ENCODE data around the gene EYA2.
A peak's percentile ranks its signal among the peaks of the same experiment; 100 is the strongest.

EYA2 gene

GRCh38 chr20:46985250-46985649 lies 90.6 kb downstream of the EYA2 start:
- Histone ChIP-seq H2AFZ (ENCODE audit: low read depth) (no peak overlapping the region), H3K4me1 (ENCODE audit: low read depth, poor library complexity, severe bottlenecking) (peaks cover 24% of the 10 kb centered on the region), H3K9ac (no peak overlapping the region), H3K4me2 (no peak overlapping the region), H4K20me1 (ENCODE audit: insufficient read depth) (peaks cover 38% of the 10 kb centered on the region), H3K4me3 (IDR thresholded peaks at IDR 0.05; ENCODE audit: insufficient read depth, low read depth, low read length) (no peak overlapping the region), H3K27me3 (ENCODE audit: insufficient read depth, low read depth) (no peaks in the 10 kb centered on the region), H3K36me3 (ENCODE audit: insufficient read depth) (0 out of 2 replicates have a peak, but pooled peaks cover 4% of the 10 kb centered on the region), H3K27ac (no peak overlapping the region), H3K79me2 (ENCODE audit: insufficient read depth, low read depth) (peaks cover 77% of the 10 kb centered on the region)
- TF ChIP-seq CTCF (conservative IDR thresholded peaks at IDR 0.05; ENCODE audit: low read depth, low read length) = no peak

GRCh38 chr20:46985671-46986070 lies 91.0 kb downstream of the EYA2 start:
- peaks cover 38% of the 10 kb centered on the region for H4K20me1 ChIP-seq (ENCODE audit: insufficient read depth)
- no peak overlapping the region for H3K4me2 ChIP-seq
- H3K4me3 ChIP-seq (IDR thresholded peaks at IDR 0.05; ENCODE audit: insufficient read depth, low read depth, low read length) = no peak overlapping the region
- no peaks in the 10 kb centered on the region for H3K27me3 ChIP-seq (ENCODE audit: insufficient read depth, low read depth)
- no peak for TF ChIP-seq CTCF (conservative IDR thresholded peaks at IDR 0.05; ENCODE audit: low read depth, low read length)
- H3K79me2 ChIP-seq (ENCODE audit: insufficient read depth, low read depth) = peaks cover 73% of the 10 kb centered on the region
- H3K9ac ChIP-seq = no peak overlapping the region
- H3K4me1 ChIP-seq (ENCODE audit: low read depth, poor library complexity, severe bottlenecking) = peaks cover 27% of the 10 kb centered on the region
- no peak overlapping the region for H2AFZ ChIP-seq (ENCODE audit: low read depth)
- H3K27ac ChIP-seq = no peak overlapping the region
- H3K36me3 ChIP-seq (ENCODE audit: insufficient read depth) = 0 out of 2 replicates have a peak, but pooled peaks cover 4% of the 10 kb centered on the region

- Histone ChIP-seq H3K4me2 (peak overlapping the region; percentile 26; the same call in 1 of the 2 replicates), H3K9ac (no peak overlapping the region), H3K4me1 (ENCODE audit: low read depth, poor library complexity, severe bottlenecking) (peaks cover 36% of the 10 kb centered on the region), H3K4me3 (IDR thresholded peaks at IDR 0.05; ENCODE audit: insufficient read depth, low read depth, low read length) (no peak overlapping the region), H4K20me1 (ENCODE audit: insufficient read depth) (peaks cover 38% of the 10 kb centered on the region), H2AFZ (ENCODE audit: low read depth) (no peak overlapping the region), H3K27ac (no peak overlapping the region), H3K79me2 (ENCODE audit: insufficient read depth, low read depth) (peaks cover 61% of the 10 kb centered on the region; the same call in 1 of the 2 replicates), H3K27me3 (ENCODE audit: insufficient read depth, low read depth) (no peaks in the 10 kb centered on the region), H3K36me3 (ENCODE audit: insufficient read depth) (0 out of 2 replicates have a peak, but pooled peaks cover 10% of the 10 kb centered on the region)
- TF ChIP-seq CTCF (conservative IDR thresholded peaks at IDR 0.05; ENCODE audit: low read depth, low read length) = no peak
Observed at GRCh38 chr20:46987001-46987400, 92.4 kb downstream of the EYA2 start.

GRCh38 chr20:46990017-46990595 lies 95.5 kb downstream of the EYA2 start:
- no peak overlapping the region for H3K4me2 ChIP-seq
- no peak overlapping the region for H2AFZ ChIP-seq (ENCODE audit: low read depth)
- 0 out of 2 replicates have a peak, but pooled peaks cover 10% of the 10 kb centered on the region for H3K36me3 ChIP-seq (ENCODE audit: insufficient read depth)
- H3K4me3 ChIP-seq (IDR thresholded peaks at IDR 0.05; ENCODE audit: insufficient read depth, low read depth, low read length) = no peak overlapping the region
- H3K79me2 ChIP-seq (ENCODE audit: insufficient read depth, low read depth) = peaks cover 42% of the 10 kb centered on the region; the same call in 1 of the 2 replicates
- no peaks in the 10 kb centered on the region for H3K27me3 ChIP-seq (ENCODE audit: insufficient read depth, low read depth)
- no peak for TF ChIP-seq CTCF (conservative IDR thresholded peaks at IDR 0.05; ENCODE audit: low read depth, low read length)
- peaks cover 65% of the 10 kb centered on the region for H3K4me1 ChIP-seq (ENCODE audit: low read depth, poor library complexity, severe bottlenecking)
- peaks cover 25% of the 10 kb centered on the region for H4K20me1 ChIP-seq (ENCODE audit: insufficient read depth)
- no peak overlapping the region for H3K9ac ChIP-seq
- no peak overlapping the region for H3K27ac ChIP-seq

Measured in KMS-11 (cell line).